ENCODE data around the gene MYO7A. TPM values are rescaled to one million over a fixed set of nuclear protein-coding genes. Genes with fewer than 3 reads are reported as not detected.

The MYO7A gene
- total RNA-seq, 4 donors from 2014 or later, result 11.7 to 26.4 (median 17.7) TPM

DNA sequence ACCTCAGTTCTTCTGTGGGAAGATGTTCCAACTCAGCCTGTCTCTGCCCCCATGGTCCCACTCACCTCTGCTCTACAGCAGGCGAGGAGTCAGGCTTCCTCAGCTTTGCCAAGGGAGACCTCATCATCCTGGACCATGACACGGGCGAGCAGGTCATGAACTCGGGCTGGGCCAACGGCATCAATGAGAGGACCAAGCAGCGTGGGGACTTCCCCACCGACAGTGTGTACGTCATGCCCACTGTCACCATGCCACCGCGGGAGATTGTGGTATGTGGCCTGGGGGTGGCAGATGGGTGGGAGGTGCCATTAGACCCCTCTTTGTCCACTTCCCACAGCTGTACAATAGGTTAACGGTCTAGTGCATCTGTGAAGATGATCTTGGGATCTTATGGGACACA, 73.3 kb downstream of the MYO7A start:
- TF ChIP-seq, protein P1, sequence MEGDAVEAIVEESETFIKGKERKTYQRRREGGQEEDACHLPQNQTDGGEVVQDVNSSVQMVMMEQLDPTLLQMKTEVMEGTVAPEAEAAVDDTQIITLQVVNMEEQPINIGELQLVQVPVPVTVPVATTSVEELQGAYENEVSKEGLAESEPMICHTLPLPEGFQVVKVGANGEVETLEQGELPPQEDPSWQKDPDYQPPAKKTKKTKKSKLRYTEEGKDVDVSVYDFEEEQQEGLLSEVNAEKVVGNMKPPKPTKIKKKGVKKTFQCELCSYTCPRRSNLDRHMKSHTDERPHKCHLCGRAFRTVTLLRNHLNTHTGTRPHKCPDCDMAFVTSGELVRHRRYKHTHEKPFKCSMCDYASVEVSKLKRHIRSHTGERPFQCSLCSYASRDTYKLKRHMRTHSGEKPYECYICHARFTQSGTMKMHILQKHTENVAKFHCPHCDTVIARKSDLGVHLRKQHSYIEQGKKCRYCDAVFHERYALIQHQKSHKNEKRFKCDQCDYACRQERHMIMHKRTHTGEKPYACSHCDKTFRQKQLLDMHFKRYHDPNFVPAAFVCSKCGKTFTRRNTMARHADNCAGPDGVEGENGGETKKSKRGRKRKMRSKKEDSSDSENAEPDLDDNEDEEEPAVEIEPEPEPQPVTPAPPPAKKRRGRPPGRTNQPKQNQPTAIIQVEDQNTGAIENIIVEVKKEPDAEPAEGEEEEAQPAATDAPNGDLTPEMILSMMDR (IDR thresholded peaks at IDR 0.05; ENCODE audit: low read depth), result no peak

DNA sequence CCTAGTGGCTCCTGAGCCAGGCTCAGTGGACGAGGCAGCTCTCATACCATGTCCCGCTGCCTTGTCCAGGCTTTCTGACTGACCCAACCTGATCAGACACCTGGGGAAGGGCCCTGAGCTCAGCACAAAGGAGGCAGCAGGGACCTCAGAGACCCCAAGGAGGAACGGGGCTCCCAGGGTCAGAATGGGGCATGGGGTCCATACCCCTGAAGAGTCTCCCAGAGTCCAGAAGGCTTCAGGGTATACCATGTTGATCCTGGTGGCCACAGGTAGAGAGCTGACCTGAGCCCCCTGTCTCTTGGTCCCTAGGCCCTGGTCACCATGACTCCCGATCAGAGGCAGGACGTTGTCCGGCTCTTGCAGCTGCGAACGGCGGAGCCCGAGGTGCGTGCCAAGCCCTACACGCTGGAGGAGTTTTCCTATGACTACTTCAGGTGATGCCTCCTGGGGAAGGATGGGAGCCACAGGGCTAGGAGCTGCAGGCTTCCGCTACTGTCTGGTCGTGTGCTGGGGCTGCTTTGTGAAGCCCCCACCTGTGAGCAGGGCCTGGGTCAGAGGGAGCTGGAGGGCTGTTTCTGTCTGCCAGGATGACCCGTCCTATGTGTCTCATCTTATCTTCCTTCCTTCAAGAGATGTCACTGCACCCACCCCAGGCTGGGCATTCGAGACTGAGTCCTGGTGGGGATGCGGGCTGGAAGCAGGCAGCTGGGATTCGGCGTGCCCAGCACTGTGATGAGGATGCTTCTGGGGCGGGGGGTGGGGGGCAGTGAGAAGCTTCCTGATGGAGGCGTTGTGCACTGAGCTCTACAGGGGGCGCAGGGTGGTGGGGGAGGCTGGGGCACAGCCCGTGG, 74.2 kb downstream of the MYO7A start:
- TF ChIP-seq, protein P1 (IDR thresholded peaks at IDR 0.05; ENCODE audit: low read depth), result no peak

DNA sequence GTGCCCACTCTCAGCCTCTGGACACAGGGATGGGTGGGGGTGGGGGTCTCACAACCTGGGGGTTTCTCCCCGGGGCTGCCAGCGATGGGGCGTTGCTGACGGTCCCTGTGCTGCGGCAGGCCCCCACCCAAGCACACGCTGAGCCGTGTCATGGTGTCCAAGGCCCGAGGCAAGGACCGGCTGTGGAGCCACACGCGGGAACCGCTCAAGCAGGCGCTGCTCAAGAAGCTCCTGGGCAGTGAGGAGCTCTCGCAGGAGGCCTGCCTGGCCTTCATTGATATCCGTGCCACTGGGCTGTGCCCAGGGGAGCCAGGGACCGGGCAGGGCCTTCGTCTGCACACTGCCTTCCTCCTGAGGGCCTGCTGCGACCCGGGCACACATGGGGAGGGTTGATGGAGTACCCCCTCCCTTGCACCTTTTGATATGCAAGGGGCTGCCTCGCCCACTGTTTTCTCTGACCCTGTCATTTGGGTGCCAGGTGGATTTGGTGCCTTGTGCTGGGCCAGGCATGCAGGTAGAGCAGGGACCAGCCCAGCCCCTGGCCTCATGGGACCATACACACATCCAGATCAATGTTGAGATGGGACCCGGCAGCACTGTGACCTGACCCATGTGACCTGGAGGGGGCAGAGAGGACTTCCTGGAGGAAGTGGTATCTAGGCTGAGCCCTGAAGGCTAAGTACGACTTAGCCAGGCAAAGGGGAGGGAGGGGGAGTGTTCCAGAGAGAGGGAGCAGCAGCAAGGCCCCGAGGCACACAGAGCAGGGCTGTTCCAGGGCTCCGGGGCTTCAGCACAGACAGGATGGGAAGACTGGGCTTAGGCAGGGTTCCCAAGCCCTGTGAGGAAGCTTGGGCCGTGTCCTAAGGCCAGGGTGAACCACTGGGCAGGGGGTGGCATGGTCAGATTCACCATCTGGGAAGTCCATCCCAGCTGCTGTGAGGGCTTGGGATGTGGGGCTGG, 75.2 kb downstream of the MYO7A start:
- TF ChIP-seq, protein P1 (IDR thresholded peaks at IDR 0.05; ENCODE audit: low read depth), result no peak

DNA sequence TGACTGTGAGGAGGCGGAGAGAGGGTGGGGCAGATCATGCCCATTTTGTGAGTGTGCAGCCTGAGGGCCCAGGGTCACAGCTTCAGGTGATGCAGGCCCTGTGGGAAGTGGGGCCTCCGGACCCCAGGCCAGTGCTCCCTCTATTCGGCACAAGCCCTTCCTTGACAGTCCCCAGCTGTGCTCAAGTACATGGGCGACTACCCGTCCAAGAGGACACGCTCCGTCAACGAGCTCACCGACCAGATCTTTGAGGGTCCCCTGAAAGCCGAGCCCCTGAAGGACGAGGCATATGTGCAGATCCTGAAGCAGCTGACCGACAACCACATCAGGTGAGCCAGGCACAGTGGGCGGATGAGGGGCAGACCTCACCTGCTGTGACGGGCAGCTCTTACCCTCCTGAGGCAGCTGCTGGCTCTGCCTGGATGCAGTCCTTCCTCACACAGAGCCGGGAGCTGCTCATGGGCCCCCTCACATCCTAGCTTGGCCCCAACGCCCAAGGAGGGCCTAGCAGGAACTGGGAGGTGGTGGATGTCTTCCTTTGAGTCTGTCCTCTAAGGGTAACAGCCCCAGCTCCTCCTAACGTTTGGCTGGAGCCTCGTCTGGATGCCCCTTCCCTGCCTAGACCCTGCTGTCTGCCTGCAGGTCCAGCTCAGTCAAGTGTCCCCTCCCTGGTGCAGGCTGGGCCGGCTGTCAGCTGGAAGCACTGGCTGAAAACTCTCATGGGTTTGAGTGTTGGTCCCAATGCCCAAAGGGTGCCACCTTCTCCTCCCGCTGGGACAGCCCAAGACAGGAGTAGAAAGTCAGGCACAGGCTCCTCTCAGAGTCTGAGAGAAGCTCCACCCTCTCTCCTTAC, 76.1 kb downstream of the MYO7A start:
- TF ChIP-seq, protein P1 (IDR thresholded peaks at IDR 0.05; ENCODE audit: low read depth), result no peak

DNA sequence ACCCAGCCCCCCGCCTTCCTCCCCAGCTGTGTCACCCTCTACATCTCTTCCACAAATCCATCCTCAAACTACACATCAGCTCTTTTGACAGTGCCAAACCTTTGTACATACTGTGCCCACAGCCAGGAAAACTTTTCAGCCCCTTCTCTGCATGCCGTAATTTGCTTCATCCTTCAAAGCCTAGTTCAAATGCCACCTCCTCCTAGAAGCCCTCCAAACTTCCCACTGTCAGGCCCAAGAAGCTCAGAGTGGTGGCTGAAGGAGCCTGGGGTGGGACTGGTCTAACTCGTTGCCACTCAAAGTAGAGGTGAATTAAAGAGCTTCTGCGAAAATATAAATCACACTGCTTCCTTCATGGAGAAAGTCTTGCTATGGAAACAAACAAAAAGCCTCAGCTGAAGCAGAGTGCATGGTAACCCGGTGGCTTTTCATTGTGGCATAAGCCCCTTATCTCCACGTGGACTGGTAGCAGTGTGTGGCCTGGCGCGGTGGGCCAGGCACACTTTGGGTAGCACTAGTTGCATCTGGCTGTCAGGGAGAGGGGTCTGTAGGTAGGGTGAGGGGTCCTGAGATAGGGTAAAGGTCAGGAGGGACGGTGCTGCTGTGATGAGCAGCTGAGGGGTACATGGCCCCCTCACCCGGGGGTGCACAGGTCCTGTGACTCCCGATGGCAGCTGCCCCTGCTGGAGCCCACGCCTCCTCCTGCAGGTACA, 76.9 kb downstream of the MYO7A start:
- TF ChIP-seq, protein P1 (IDR thresholded peaks at IDR 0.05; ENCODE audit: low read depth), result no peak

DNA sequence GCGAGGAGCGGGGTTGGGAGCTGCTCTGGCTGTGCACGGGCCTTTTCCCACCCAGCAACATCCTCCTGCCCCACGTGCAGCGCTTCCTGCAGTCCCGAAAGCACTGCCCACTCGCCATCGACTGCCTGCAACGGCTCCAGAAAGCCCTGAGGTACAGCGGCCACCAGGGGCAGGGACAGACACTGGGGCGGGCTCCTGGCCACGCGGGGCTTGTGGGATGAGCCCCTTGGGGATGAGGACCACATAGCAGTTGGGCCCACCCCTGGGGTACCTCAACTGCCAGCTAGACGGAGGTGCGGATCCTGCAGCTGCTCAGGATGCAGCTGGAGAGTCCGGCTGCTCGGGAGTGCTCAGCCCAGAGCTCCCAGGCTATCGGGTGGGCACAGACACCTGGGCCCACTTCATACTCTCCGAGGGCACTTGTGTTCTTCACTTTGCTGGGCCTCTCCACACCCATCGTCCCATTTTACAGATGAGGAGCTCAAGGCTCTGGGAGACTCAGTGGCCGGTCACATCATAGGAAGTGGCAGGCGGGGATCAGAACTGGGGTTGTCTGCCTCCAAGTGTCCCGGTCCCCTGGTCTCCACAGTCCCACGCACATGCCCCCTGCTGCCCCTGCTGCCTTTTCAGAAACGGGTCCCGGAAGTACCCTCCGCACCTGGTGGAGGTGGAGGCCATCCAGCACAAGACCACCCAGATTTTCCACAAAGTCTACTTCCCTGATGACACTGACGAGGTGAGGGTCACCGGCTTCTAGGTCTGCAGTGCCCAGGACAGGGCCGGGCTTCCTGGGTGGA, 77.6 kb downstream of the MYO7A start:
- TF ChIP-seq, protein P1 (IDR thresholded peaks at IDR 0.05; ENCODE audit: low read depth), result no peak

All from subcutaneous adipose tissue (tissue), 4 donors.